Stimulated activated CD4-positive, alpha-beta T cell treated with anti-CD3 and anti-CD28 coated beads, Interleukin-15, amount 100 ng/mL, for 24 hours (primary cell): ENCODE data around the gene PTPRK.
A peak's percentile ranks its signal among the peaks of the same experiment; 100 is the strongest.

Source experiments
- DNase-seq: peaks from one replicate; pipeline ENCODE4 v3.0.0-alpha.2; 2020

Gene PTPRK

DNA sequence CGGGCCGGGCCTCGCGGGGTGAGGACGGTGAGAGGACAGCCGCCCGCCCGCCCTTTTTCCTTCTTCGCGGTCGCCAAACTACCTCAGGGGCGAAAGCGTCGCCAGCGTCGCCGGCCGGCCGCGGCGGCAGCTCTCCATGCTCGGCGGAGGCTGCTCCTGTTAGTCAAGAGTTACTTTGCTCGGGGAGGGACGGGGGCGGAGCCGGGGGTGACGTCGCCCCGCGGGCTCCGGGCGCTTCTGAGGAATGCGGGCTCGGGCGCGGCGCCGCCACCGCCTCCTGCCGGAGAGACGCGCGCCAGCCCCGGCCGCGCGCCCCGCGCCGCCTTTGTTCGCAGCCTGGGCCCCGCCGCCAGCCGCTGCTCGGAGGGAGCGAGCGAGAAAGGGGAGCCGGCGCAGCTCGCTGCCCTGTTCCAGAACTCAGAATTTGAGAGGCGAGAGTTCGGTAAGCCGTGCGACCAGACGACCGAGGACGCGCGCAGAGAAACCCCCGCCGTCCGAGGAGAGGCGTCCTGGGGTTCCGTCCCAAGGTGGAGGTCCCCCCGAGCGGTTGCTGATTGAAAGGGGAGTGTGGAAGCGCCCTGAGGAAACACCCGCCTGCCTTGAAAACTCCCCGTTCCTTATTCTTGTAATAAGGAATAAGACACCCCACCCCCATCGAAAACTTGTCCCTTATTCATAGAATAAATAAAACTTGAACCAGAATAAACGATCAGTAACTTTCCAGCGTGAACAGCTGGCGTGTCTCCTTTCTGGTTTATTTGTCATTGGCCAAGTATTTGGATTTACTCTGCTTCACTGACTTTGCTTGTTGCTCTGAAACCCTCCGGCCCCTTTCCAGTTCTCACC lies at the start of gene PTPRK:
PTPRK (minus strand) TSS at position 164 of the 846 bp plus-strand sequence. CDS start 241 bp downstream, outside the sequence.
- DNase-seq = peak; percentile 94

GRCh38 chr6:128567029-128567428 lies 46.6 kb upstream of the PTPRK start:
- no peak for DNase-seq

GRCh38 chr6:128560966-128561365 lies 40.6 kb upstream of the PTPRK start:
- no peak for DNase-seq

GRCh38 chr6:128558924-128559323 lies 38.5 kb upstream of the PTPRK start:
- DNase-seq = no peak

DNA sequence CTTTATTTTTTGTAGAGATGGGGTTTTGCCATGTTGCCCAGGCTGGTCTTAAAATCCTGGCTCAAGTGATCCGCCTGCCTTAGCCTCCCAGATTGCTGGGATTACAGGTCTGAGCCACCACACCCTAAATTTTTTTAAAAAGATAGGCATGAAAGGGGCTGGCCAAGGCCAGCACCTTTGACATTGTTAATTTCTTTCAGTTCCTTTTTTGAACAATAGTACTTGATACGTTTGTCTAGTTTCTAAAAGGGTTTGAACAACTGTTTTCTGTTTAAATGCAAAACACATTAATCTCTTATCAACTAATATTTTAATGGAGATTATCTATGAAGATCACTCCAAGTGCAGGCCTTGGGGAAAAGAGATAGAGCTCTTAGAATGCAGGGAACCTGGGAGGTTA lies 37.6 kb upstream of the PTPRK start:
- no peak for DNase-seq

- DNase-seq = no peak
These were observed 36.7 kb upstream of the PTPRK start for GRCh38 chr6:128557081-128557480.

GRCh38 chr6:128554302-128554701 lies 33.9 kb upstream of the PTPRK start:
- DNase-seq = no peak

GRCh38 chr6:128541261-128541660 lies 20.9 kb upstream of the PTPRK start:
- DNase-seq = no peak

DNA sequence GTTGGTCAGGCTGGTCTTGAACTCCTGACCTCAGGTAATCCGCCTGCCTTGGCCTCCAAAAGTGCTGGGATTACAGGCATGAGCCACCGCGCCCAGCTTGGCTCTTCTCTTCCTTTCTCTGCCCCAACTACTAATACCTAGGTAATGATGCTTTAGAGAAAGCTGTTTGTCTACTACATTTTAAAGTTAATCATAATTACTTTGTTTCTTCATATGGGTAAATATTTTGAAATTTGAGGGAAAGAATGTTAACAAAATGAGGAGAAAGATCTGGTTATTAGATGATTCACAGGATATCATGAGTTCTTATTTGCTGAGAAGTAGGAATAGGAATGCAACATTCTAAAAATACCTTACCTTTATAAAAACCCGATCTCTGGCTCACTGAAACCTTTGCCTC lies 18.4 kb upstream of the PTPRK start:
- no peak for DNase-seq

DNA sequence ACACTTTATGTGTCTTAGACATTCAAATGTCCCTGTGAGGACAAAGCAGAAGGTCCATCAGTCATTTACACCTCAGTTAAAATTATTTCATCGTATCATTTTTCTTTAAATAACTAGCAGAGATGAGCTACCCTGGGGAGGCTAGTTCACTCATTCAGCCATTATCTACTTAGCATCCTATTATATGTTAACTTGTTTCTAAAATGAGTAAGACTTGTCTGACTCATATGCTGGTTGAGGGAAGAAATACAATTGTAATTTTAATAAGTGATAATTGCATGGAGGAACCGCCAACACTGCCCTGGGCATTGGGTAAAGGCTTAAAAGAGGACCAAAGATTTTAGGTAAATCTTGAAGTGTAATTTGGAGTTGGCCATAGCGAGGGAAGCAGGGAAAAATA lies 12.4 kb upstream of the PTPRK start:
- DNase-seq = no peak

DNA sequence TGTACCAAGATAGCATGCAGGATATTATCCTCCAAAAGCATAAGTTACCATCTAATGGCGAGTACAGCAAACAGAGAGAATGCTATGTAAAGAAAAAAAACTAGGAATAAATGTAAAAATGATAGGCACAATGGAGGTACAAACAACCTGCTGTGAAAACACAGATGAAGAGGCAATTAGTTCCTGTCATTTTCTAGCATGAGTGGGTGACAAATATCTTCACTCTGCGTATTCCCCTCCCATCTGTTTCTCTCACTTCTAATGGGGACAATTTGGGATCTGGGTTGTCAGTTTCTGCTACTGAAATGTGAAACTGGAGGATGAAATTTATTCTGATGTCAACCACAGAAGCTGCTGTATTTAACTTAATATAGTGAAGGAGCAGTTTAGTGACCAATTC lies 11.7 kb upstream of the PTPRK start:
- DNase-seq = no peak

GRCh38 chr6:128531696-128532095 lies 11.3 kb upstream of the PTPRK start:
- DNase-seq = no peak

DNA sequence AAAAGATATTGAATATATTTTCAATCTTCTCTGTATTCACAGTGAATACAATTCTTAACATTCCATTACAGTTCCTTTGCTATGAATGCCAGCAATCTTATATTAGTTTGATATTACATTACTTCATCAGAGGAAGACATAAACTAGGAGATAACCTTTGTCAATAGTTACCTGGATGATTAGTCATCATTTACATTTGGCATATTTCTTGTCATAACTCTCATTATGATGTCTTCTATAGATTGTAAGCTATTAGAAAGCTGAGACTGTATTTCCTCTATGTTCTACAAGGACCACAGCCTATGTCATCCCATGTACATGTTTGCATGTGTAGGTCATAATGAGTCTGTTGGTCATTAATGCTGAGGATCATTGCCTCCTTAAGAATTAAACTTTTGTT lies 7.8 kb upstream of the PTPRK start:
- no peak for DNase-seq

DNA sequence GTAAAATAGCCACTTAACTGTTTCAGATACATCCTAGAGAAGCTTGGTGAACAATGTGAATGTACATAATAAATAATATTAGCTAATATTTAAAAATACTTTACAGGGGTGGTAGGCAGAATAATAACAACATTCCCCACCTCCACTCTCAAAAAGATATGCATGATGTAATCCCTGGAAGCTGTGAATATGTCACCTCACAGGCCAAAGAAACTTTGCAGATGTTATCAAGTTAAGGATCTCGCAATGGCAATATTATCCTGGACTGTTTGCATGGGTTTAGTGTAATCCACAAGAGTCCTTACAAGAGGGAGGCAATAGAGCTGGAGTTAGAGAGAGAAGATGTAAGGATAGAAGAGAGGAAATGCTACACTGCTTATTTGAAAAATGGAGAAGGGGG lies 7.0 kb upstream of the PTPRK start:
- DNase-seq = no peak

DNA sequence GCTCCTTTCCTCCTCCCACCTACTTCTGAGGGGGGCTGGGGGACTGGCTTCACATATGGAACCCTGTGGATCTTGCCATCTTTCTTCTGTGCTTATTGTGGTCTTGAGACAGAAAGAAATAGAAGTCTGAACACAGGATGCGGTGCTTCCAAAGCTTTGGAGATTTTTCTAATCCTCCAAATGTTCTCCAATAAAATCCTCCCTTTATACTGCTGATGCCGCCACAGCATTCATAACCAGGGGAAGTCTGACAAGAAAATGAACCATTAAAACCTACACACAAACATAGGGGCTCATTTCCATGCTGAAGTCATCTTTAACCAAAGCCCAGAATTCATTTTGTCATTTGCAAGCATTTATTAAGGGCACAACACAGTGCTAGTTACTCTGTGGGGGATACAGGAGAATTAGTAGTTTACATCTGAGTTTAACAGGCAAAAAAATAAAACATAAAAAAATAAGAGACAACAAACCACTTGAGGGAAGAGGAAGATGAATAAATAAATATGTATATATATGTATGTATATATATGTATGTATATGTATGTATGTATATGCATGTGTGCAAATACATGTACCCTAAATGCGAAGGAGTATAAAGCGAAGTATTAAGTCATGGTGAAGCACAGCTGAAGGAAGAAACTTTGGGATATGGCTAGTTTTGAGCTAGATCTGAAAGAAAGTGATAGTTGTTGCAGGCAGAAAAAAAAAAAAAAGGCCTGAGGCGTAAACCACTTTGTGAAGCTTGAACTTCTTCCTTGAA lies 5.9 kb upstream of the PTPRK start:
- no peak for DNase-seq

DNA sequence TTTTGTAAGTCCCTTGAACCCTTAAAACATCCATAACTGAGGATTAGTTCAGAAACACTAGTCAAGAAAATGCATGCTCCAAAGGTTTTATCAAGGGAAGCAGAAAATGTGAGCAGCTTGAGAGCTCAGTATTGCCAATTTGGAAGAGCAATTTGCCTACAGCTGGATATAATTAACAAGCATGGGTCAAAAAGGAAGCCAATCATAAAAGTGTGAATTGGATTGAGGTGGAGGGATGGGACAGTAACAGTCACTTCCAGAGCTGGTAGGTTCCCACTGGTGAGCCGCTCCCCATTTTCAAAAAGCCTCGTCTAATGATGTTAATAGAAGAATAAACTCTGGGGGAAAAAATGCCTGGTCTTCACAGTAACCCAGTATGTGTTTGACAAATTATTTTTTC lies 5.0 kb upstream of the PTPRK start:
- no peak for DNase-seq

DNA sequence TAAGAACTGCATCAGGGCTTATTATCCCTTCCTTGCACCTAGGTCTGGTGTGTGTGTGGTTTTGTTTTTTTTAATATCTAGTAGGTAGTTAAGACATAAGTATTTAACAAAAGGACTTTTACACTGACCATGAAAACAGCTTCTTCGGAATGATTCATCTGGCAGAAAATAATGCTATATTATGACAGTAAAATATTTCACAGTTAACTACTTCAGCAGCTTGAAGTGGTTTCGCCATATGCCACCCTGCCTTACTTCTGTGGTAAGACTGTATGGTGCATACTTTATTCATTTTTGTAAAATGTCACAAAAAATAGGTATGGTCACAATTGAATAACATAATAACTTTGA lies 858 bp upstream of the PTPRK start:
- DNase-seq = no peak

- peak; percentile 49 for DNase-seq
These were observed 416 bp downstream of the PTPRK start for GRCh38 chr6:128519931-128520435.

- DNase-seq = peak; percentile 44
These were observed 1.1 kb downstream of the PTPRK start for GRCh38 chr6:128519132-128519930.

DNA sequence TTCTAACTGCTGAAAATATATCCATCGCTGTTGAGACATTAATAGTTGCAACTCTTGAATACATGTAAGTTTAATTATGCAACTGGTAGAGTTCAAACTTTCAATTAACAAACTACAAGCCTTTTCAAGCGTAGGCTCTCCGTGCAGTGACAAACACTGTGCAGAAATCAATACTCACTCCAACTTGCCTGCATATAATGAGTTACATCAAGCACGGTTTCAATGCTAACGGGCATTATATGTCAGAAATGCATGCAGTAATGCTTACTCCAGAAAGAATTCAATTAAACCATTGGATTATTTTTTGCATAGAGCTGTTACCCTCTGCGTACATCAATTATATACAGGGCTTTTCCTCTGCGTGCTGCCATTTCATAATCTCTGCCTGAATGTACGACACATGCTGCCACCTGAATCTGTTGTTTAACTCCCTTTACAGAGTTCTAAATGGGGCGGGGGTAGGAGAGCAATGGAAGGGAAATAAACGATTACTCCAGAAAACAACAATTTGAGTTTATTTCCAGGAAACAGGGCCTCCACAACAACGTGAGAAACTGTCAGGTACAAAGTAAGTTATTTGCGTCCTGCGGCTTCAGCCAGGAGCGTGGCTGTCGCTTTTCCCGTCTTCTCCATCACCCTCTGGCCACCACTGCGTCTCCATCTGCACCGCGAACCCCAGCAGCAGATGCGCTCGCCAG lies 1.8 kb downstream of the PTPRK start:
- no peak for DNase-seq

- DNase-seq = no peak
These were observed 3.3 kb downstream of the PTPRK start for GRCh38 chr6:128517124-128517523.

GRCh38 chr6:128516514-128516898 lies 3.9 kb downstream of the PTPRK start:
- no peak for DNase-seq
